WTC11 (cell line): ENCODE measurements around the gene CLMP. TPM values are rescaled to one million over a fixed set of nuclear protein-coding genes. Genes with fewer than 3 reads are reported as not detected.

Experiments used
- ATAC-seq: fragments of 200-7000 bp; cut with Tn5 transposase; 2 replicates; pipeline ENCODE4 v1.10.0; 2021; ENCODE audit warnings: mild to moderate bottlenecking, moderate library complexity
- CTCF ChIA-PET: fragments of 300-600 bp; sonication (Branson Sonifier 250); formaldehyde crosslinking; loops from one replicate; lab custom pipeline; 2021; ENCODE audit warnings: antibody characterized with exemption; lab: Charles Lee
- POLR2A ChIA-PET: fragments of 350-600 bp; sonication (Branson Sonifier 250); formaldehyde crosslinking; loops from one replicate; lab custom pipeline; 2021; ENCODE audit warnings: antibody characterized with exemption; lab: Charles Lee
- DNase-seq: peaks from one replicate; pipeline ENCODE4 v3.0.0; 2021; ENCODE audit warnings: low spot score
- H3K27ac Mint-ChIP-seq: 2 replicates; pipeline ENCODE4 v1.8.0; 2021; ENCODE audit warnings: mixed read lengths
- H3K27me3 Mint-ChIP-seq: 2 replicates; pipeline ENCODE4 v1.8.0; 2021; ENCODE audit warnings: low read depth, mild to moderate bottlenecking, moderate library complexity, mixed read lengths
- H3K36me3 Mint-ChIP-seq: 2 replicates; pipeline ENCODE4 v1.8.0; 2021; ENCODE audit warnings: mixed read lengths
- H3K4me1 Mint-ChIP-seq: 2 replicates; pipeline ENCODE4 v1.8.0; 2022; ENCODE audit warnings: mixed read lengths
- H3K4me3 Mint-ChIP-seq: 2 replicates; pipeline ENCODE4 v1.8.0; 2021; ENCODE audit warnings: mild to moderate bottlenecking, moderate library complexity, mixed read lengths
- H3K9me3 Mint-ChIP-seq: 2 replicates; pipeline ENCODE4 v1.8.0; 2021; ENCODE audit warnings: mixed read lengths
- AR ChIP-seq: fragments of 250-450 bp; sonication (Bioruptor Pico); IDR thresholded peaks from 2 replicates; pipeline ENCODE4 v1.9.0; 2021; ENCODE audit warnings: mild to moderate bottlenecking
- ARID4B ChIP-seq: sonication (generic); formaldehyde crosslinking; IDR thresholded peaks from 2 replicates; pipeline ENCODE4 v1.8.0; 2023; ENCODE audit warnings: missing genetic modification reagents, mild to moderate bottlenecking, borderline replicate concordance
- ATF1 ChIP-seq: sonication (generic); formaldehyde crosslinking; IDR thresholded peaks from 2 replicates; pipeline ENCODE4 v1.8.1; 2023; ENCODE audit warnings: mild to moderate bottlenecking, moderate library complexity, missing genetic modification reagents
- EMX1 ChIP-seq: fragments of 250-450 bp; sonication (Bioruptor Pico); IDR thresholded peaks from 2 replicates; pipeline ENCODE4 v1.8.0; 2021; ENCODE audit warnings: mild to moderate bottlenecking
- FOXJ3 ChIP-seq: sonication (generic); formaldehyde crosslinking; IDR thresholded peaks from 2 replicates; pipeline ENCODE4 v1.9.0; 2021; ENCODE audit warnings: missing genetic modification reagents, mild to moderate bottlenecking, borderline replicate concordance
- HMGA2 ChIP-seq: fragments of 250-450 bp; sonication (Bioruptor Pico); IDR thresholded peaks from 2 replicates; pipeline ENCODE4 v1.4.0; 2021; ENCODE audit warnings: mild to moderate bottlenecking, moderate library complexity
- IRF2 ChIP-seq: sonication (generic); formaldehyde crosslinking; IDR thresholded peaks from 2 replicates; pipeline ENCODE4 v1.8.0; 2022; ENCODE audit warnings: low read depth, missing genetic modification reagents, borderline replicate concordance
- JUN ChIP-seq: sonication (generic); formaldehyde crosslinking; IDR thresholded peaks from 2 replicates; pipeline ENCODE4 v1.8.0; 2023; ENCODE audit warnings: mild to moderate bottlenecking, missing genetic modification reagents
- MLX ChIP-seq: sonication (generic); formaldehyde crosslinking; IDR thresholded peaks from 2 replicates; pipeline ENCODE4 v1.8.1; 2023; ENCODE audit warnings: mild to moderate bottlenecking, missing genetic modification reagents, moderate library complexity
- MYBL2 ChIP-seq: sonication (generic); formaldehyde crosslinking; IDR thresholded peaks from 2 replicates; pipeline ENCODE4 v1.8.1; 2023; ENCODE audit warnings: mild to moderate bottlenecking, moderate library complexity, missing genetic modification reagents
- NFE2L1 ChIP-seq: sonication (generic); formaldehyde crosslinking; IDR thresholded peaks from 2 replicates; pipeline ENCODE4 v1.8.1; 2023; ENCODE audit warnings: missing genetic modification reagents
- PRRX2 ChIP-seq: fragments of 250-450 bp; sonication (Bioruptor Pico); IDR thresholded peaks from 2 replicates; pipeline ENCODE4 v1.8.0; 2021; ENCODE audit warnings: mild to moderate bottlenecking
- ZBTB21 ChIP-seq: sonication (generic); formaldehyde crosslinking; IDR thresholded peaks from 2 replicates; pipeline ENCODE4 v1.8.1; 2023; ENCODE audit warnings: mild to moderate bottlenecking, missing genetic modification reagents, borderline replicate concordance
- ZNF416 ChIP-seq: fragments of 250-450 bp; sonication (Bioruptor Pico); IDR thresholded peaks from 2 replicates; pipeline ENCODE4 v1.9.0; 2021; ENCODE audit warnings: mild to moderate bottlenecking, inconsistent platforms
- ZNF423 ChIP-seq: fragments of 250-450 bp; sonication (Bioruptor Pico); IDR thresholded peaks from 2 replicates; pipeline ENCODE4 v2.1.2; 2022; ENCODE audit warnings: mild to moderate bottlenecking, moderate library complexity
- total RNA-seq: library from RNA; stranded (reverse); gene quantifications from 3 replicates; pipeline ENCODE4 v1.2.3, GENCODE V29; 2021
- TF ChIP-seq, protein P1 (sequence below): sonication (generic); formaldehyde crosslinking; IDR thresholded peaks from 2 replicates; pipeline ENCODE4 v1.8.0; 2022; ENCODE audit warnings: mild to moderate bottlenecking, missing genetic modification reagents
- TF ChIP-seq, protein P2 (sequence below): fragments of 250-450 bp; sonication (Bioruptor Pico); IDR thresholded peaks from 2 replicates; pipeline ENCODE4 v1.8.0; 2021; ENCODE audit warnings: mild to moderate bottlenecking
- TF ChIP-seq, protein P3 (sequence below): sonication (generic); formaldehyde crosslinking; IDR thresholded peaks from 2 replicates; pipeline ENCODE4 v1.8.1; 2023; ENCODE audit warnings: mild to moderate bottlenecking, missing genetic modification reagents
- TF ChIP-seq, protein P4 (sequence below): sonication (generic); formaldehyde crosslinking; IDR thresholded peaks from 2 replicates; pipeline ENCODE4 v1.8.1; 2023; ENCODE audit warnings: mild to moderate bottlenecking, missing genetic modification reagents

Gene CLMP
- total RNA-seq, 1 experiment from 2014 or later: 20.0 TPM

DNA sequence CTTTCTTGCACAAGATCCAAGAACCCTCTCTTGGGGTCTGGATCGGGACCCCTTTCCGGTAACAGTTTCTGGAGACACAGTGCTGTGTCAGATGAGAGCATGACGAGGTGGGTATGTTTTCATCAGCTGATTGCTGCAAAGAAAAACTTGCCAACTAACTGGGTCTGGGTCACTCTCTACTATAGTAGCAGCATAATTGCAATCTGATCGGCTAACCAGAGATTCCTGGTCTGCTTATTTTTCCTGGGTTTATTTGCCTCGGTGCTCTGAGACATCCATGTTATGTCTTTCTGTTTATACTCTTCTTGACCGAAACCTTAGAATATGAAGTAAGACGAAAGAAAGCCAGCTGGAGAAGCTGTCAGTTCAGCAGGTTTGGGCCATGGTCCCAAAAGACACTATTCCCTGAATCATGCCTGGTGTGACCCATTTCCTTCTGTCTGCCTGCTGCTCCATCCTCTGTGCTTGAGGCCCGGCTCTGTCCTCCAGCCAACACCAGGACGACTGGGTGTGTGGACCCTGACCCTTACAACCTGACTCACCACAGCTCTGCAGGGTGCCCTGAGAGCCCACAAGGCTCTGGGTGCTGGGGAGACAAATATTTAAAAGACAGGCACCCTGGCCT lies 24.1 kb upstream of the CLMP start:
- Mint-ChIP-seq H3K4me1 (peaks cover 38% of the 10 kb centered on the region), H3K4me3 (no peak overlapping the region), H3K27ac (peak overlapping the region; percentile 52; the same call in 1 of the 2 replicates), H3K9me3 (peaks cover 28% of the 10 kb centered on the region), H3K27me3 (no peaks in the 10 kb centered on the region; the same call in 1 of the 2 replicates), H3K36me3 (no peaks in the 10 kb centered on the region)
- ChIA-PET POLR2A (no interaction called here), CTCF (interaction anchor here (3.0 to 3.4 kb wide), 2 partner anchors 16 to 42 kb away, joined by 9 to 11 read pairs; no protein-coding TSS in a partner anchor)
- ATAC-seq: no peak
- DNase-seq: no peak
- 0 out of 2 replicates have a peak, but pooled peaks have one; percentile 33 for TF ChIP-seq ZBTB21 (CRISPR knock-in tag)
- TF ChIP-seq PRRX2 (CRISPR knock-in tag): no peak

GRCh38 chr11:123218451-123218850 lies 23.4 kb upstream of the CLMP start:
- Mint-ChIP-seq H3K36me3 (no peaks in the 10 kb centered on the region), H3K9me3 (peaks cover 28% of the 10 kb centered on the region), H3K4me3 (no peak overlapping the region), H3K27me3 (no peaks in the 10 kb centered on the region; the same call in 1 of the 2 replicates), H3K27ac (peak overlapping the region; percentile 84), H3K4me1 (peaks cover 41% of the 10 kb centered on the region)
- ATAC-seq (no peak; the same call in 1 of the 2 replicates), DNase-seq (no peak)
- POLR2A ChIA-PET: no interaction called here
- CTCF ChIA-PET: interaction anchor here (1.0 to 3.4 kb wide), 4 partner anchors 17 to 189 kb away, joined by 3 to 11 read pairs (median 6); no protein-coding TSS in a partner anchor
- TF ChIP-seq ARID4B (CRISPR knock-in tag) (no peak), MYBL2 (CRISPR knock-in tag) (no peak), ZNF423 (CRISPR knock-in tag) (no peak), JUN (no peak), ATF1 (CRISPR knock-in tag) (no peak), FOXJ3 (CRISPR knock-in tag) (no peak), IRF2 (no peak), EMX1 (CRISPR knock-in tag) (no peak), ZNF416 (CRISPR knock-in tag) (no peak), NFE2L1 (CRISPR knock-in tag) (no peak), AR (CRISPR knock-in tag) (no peak), HMGA2 (CRISPR knock-in tag) (no peak), MLX (no peak)
- TF ChIP-seq, protein P1, sequence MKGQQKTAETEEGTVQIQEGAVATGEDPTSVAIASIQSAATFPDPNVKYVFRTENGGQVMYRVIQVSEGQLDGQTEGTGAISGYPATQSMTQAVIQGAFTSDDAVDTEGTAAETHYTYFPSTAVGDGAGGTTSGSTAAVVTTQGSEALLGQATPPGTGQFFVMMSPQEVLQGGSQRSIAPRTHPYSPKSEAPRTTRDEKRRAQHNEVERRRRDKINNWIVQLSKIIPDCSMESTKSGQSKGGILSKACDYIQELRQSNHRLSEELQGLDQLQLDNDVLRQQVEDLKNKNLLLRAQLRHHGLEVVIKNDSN (CRISPR knock-in tag): no peak
- TF ChIP-seq, protein P2, sequence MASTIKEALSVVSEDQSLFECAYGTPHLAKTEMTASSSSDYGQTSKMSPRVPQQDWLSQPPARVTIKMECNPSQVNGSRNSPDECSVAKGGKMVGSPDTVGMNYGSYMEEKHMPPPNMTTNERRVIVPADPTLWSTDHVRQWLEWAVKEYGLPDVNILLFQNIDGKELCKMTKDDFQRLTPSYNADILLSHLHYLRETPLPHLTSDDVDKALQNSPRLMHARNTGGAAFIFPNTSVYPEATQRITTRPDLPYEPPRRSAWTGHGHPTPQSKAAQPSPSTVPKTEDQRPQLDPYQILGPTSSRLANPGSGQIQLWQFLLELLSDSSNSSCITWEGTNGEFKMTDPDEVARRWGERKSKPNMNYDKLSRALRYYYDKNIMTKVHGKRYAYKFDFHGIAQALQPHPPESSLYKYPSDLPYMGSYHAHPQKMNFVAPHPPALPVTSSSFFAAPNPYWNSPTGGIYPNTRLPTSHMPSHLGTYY (CRISPR knock-in tag): no peak
- TF ChIP-seq, protein P3, sequence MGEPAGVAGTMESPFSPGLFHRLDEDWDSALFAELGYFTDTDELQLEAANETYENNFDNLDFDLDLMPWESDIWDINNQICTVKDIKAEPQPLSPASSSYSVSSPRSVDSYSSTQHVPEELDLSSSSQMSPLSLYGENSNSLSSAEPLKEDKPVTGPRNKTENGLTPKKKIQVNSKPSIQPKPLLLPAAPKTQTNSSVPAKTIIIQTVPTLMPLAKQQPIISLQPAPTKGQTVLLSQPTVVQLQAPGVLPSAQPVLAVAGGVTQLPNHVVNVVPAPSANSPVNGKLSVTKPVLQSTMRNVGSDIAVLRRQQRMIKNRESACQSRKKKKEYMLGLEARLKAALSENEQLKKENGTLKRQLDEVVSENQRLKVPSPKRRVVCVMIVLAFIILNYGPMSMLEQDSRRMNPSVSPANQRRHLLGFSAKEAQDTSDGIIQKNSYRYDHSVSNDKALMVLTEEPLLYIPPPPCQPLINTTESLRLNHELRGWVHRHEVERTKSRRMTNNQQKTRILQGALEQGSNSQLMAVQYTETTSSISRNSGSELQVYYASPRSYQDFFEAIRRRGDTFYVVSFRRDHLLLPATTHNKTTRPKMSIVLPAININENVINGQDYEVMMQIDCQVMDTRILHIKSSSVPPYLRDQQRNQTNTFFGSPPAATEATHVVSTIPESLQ (CRISPR knock-in tag): no peak
- TF ChIP-seq, protein P4, sequence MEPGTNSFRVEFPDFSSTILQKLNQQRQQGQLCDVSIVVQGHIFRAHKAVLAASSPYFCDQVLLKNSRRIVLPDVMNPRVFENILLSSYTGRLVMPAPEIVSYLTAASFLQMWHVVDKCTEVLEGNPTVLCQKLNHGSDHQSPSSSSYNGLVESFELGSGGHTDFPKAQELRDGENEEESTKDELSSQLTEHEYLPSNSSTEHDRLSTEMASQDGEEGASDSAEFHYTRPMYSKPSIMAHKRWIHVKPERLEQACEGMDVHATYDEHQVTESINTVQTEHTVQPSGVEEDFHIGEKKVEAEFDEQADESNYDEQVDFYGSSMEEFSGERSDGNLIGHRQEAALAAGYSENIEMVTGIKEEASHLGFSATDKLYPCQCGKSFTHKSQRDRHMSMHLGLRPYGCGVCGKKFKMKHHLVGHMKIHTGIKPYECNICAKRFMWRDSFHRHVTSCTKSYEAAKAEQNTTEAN: no peak
